Measurements from ENCODE around the gene FOXP4.

The FOXP4 gene

GRCh38 chr6:41581381-41581991, 35.3 kb downstream of the FOXP4 start:
- TF ChIP-seq CTCF (IDR thresholded peaks at IDR 0.05; ENCODE audit: insufficient read depth, low read length, missing control alignments) = no peak
- no peak overlapping the region for H3K4me3 ChIP-seq (ENCODE audit: low read depth, low read length)
- DNase-seq (ENCODE audit: low read depth, low spot score) = no peak
- POLR2A ChIA-PET = interaction anchor here (0.8 kb wide), 1 partner anchor 32 kb away, joined by 3 read pairs; no protein-coding TSS in a partner anchor
- CTCF ChIA-PET = interaction anchor here (0.9 to 8.1 kb wide), 12 partner anchors 12 to 213 kb away, joined by 3 to 53 read pairs (median 4); partner anchors contain the start of gene FOXP4

- CTCF ChIA-PET = interaction anchor here (1.0 to 8.1 kb wide), 8 partner anchors 11 to 215 kb away, joined by 3 to 53 read pairs (median 21); no protein-coding TSS in a partner anchor
Measured at GRCh38 chr6:41582540-41582939, 36.4 kb downstream of the FOXP4 start.

GRCh38 chr6:41583565-41583964, 37.4 kb downstream of the FOXP4 start:
- no peak overlapping the region for H3K4me3 ChIP-seq (ENCODE audit: low read depth, low read length)
- CTCF ChIA-PET = interaction anchor here (1.0 to 8.1 kb wide), 9 partner anchors 10 to 216 kb away, joined by 3 to 53 read pairs (median 20); no protein-coding TSS in a partner anchor
- no peak for TF ChIP-seq CTCF (IDR thresholded peaks at IDR 0.05; ENCODE audit: insufficient read depth, low read length, missing control alignments)
- POLR2A ChIA-PET = no interaction called here
- DNase-seq (ENCODE audit: low read depth, low spot score) = no peak

More at GRCh38 chr6:41582540-41582939, 36.4 kb downstream of the FOXP4 start:
- no peak for TF ChIP-seq CTCF (IDR thresholded peaks at IDR 0.05; ENCODE audit: insufficient read depth, low read length, missing control alignments)
- DNase-seq (ENCODE audit: low read depth, low spot score) = no peak
- no peak overlapping the region for H3K4me3 ChIP-seq (ENCODE audit: low read depth, low read length)
- POLR2A ChIA-PET = no interaction called here

- ChIA-PET POLR2A (no interaction called here), CTCF (interaction anchor here (1.0 to 8.1 kb wide), 6 partner anchors 9 to 216 kb away, joined by 3 to 53 read pairs (median 30); no protein-coding TSS in a partner anchor)
- no peak for TF ChIP-seq CTCF (IDR thresholded peaks at IDR 0.05; ENCODE audit: insufficient read depth, low read length, missing control alignments)
- no peak for DNase-seq (ENCODE audit: low read depth, low spot score)
- no peak overlapping the region for H3K4me3 ChIP-seq (ENCODE audit: low read depth, low read length)
Measured at GRCh38 chr6:41584205-41584604, 38.0 kb downstream of the FOXP4 start.

- H3K4me3 ChIP-seq (ENCODE audit: low read depth, low read length) = no peak overlapping the region
- no peak for TF ChIP-seq CTCF (IDR thresholded peaks at IDR 0.05; ENCODE audit: insufficient read depth, low read length, missing control alignments)
- no peak for DNase-seq (ENCODE audit: low read depth, low spot score)
- POLR2A ChIA-PET = no interaction called here
- CTCF ChIA-PET = interaction anchor here (1.2 to 5.4 kb wide), 4 partner anchors 100 to 216 kb away, joined by 3 to 35 read pairs (median 16); no protein-coding TSS in a partner anchor
Measured at GRCh38 chr6:41584668-41585205, 38.6 kb downstream of the FOXP4 start.

- no peak overlapping the region for H3K4me3 ChIP-seq (ENCODE audit: low read depth, low read length)
- POLR2A ChIA-PET = no interaction called here
- CTCF ChIA-PET = interaction anchor here (1.2 to 11.4 kb wide), 8 partner anchors 8 to 217 kb away, joined by 3 to 121 read pairs (median 8); no protein-coding TSS in a partner anchor
- no peak for DNase-seq (ENCODE audit: low read depth, low spot score)
- no peak for TF ChIP-seq CTCF (IDR thresholded peaks at IDR 0.05; ENCODE audit: insufficient read depth, low read length, missing control alignments)
Measured at GRCh38 chr6:41585605-41586004, 39.4 kb downstream of the FOXP4 start.

Measured in AG04449 (cell line).